GM21367 (cell line): ENCODE data around the gene CREB1.

ENCODE experiments used
- ATAC-seq: cut with Tn5 transposase; IDR thresholded peaks from one replicate; pipeline ENCODE4 v1.9.1; 2021; ENCODE audit not compliant: unreplicated experiment

Gene CREB1

DNA sequence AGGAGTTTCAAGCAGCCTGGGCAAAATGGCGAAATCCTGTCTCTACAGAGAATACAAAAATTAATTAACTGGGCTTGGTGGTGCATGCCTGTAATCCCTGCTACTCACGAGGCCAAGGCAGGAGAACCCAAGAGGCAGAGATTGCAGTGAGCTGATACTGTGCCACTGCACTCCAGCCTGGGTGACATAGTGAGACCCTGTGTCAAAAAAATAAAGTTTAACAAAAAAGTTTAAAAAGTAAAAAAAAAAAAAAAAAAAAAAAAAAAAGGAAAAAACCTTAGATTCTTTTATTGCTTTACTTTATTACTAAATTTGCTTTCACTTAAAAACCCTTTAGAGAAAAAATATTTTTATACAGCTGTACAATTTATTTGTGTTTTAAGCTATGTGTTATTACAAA is 10.7 kb downstream of the CREB1 start:
- no peak for ATAC-seq

DNA sequence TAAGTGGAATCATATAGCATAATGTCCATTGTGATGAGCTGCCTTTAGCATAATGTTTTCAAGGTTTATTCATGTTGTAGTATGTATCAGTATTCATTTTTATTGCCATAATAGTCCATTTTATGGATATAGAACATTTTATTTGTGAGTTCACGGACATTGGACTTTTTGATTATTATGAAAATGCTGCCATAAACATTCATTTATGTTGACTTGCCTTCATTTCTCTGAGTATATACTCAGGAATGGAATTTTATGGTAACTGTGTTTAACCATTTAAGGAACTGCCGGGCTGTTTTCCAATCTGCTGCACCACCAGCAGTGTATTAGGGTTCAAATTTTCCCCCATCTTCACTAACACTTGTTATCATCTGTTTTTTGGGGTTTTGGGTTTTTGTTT is 12.2 kb downstream of the CREB1 start:
- ATAC-seq, result no peak

DNA sequence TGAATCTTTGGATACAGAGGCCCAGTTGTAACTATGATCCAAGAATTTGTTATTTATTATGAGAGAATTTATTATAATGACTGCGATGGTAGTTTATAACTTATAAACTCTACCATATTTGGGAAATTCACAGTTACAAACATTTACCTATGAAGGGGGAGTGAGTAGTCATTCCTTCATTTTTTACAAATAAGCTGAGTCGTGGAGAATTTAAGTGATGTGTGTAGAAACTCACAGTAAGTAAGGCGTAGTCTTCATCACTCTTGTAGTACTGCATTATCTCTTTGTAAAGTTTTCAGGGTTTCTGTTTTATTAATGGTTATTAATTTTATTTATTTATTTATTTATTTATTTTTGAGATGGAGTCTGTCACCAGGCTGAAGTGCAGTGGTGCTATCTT is 13.5 kb downstream of the CREB1 start:
- ATAC-seq, result no peak

DNA sequence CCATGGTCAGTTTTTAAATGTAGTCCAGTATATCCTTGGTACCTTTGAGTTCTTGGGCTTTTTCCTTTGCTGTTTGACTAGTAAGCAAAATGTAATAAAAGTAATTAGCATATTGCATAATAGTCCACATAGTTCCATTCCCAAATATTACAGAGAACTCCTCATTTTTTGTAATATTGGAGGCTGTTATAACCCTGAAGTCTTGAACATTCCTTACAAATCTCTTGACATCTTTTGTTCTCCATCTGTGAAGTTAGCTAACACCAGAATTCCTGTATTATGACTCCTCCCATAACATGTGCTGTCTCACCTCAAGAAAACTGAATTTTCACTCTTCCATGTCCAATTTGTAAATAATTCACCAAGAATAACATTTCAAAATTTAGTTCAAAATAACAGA is 17.1 kb downstream of the CREB1 start:
- no peak for ATAC-seq

DNA sequence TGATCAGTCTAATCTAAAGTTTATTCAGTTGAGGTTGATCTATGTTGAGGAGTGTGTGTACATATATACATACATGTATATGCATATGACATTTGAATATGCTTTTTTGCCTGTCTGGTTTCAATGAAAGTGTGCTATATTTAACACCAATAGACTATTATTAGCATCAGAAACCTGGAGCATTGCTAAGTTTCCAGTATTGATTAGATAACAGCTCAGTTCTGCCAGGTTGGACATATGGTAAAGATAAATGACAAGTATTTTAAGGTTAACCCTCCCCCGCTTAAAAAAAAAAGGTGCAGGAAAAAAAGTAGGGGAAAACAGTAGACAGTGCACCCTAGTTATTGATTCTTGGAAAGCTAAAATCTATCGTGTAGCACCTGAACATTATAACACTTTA is 19.4 kb downstream of the CREB1 start:
- no peak for ATAC-seq

DNA sequence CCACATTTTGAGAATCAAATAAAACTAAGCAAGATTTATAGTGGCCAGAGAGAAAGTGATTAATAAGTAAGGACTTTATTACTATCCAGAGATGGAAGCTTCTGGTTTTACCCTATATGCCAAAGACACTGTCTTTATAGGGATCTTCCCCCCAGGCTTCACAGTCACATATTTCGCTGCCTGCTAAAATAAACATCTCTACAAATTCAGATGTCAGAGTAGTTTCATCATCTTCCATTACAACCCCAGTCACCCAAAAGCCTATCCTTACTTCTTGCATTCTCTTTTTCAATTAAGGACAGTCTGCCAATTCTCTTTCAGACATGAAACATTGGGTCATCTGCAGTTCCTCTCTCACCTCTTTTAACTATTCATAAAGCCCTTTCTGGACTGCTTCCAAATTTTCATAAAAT is 28.3 kb downstream of the CREB1 start:
- no peak for ATAC-seq

DNA sequence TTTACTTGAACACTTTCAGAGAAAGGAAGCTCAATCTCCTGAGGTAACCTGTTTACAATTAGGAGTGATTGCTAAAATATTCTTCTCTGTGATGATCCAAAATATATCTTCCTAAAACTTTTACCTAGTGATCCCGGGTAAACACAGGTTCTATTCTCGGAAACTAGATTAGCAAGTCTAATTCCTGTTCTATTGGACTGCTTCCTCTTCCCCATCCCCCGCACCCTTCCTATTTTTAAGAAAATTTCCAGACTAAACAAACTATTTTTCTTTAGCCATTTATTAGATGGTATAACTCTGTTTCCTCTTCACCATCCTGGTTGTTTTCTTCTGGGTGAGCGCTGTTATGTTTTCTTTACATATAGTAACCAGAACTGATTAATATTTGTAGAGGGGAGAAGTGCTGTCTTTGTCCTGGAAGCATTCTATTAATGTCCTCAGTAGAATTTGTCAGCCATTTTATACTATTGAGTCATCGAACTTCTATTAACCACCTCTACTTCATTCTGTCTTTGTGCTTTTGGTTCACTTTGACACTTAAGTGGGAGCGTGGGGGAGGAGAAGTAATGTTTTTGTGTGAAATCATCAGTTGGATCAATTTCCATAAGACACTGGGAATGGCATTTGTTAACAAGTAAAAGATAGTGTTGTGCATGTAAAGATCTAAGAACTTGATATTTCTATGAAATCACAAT is 31.8 kb downstream of the CREB1 start:
- no peak for ATAC-seq

DNA sequence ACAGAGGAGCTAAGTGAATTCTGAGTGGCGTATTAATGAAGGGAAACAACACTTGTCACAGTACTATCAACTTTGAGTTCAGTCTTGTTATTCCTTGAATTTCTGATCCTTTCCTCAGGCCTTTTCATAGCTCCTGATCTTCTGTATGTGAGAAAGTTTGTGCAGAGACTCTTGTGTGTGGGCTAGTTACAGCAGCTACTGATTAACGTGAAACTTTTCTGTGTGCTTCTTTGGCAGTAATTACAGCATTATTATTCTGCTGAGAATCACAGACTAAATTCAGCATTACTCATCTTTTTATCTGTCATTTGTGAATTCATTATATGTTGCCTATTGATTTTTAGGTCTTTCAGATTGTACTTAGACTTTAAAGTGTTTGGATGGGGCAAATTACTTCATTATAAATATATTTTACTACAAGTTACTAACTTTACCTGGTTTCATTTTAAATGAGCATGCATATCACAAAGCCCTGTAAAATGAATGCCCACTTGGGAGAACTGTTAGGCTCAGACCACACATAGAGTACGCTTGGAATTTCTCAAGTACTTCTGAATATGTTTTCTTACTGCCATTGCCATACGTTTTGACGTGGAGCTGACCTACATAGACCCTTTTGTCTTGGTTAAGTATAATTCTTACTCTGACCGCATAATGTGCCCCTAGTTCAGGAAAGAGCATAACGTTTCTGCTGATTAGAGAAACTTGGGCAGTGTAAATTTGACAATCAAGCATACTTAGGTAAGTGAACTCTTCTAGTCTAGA is 36.2 kb downstream of the CREB1 start:
- no peak for ATAC-seq

DNA sequence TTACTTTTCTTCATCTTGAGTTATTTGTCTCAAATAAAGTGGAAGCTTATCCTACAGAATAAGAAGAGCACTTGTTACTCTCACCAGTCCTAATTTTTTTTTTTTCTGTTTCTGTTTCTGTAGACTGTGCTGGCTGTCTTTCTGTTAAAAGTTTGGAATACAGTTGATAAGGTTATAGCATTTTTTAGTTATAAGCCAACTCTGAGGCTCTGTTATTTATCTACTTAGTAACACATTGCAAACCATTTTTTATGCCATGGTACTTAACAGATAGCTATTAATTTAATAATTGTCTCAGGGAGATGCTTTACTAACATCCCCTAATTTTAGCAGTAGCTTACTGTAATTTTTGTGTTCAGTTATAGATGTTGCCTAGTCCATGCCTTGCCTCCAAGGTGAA is 37.9 kb downstream of the CREB1 start:
- no peak for ATAC-seq

DNA sequence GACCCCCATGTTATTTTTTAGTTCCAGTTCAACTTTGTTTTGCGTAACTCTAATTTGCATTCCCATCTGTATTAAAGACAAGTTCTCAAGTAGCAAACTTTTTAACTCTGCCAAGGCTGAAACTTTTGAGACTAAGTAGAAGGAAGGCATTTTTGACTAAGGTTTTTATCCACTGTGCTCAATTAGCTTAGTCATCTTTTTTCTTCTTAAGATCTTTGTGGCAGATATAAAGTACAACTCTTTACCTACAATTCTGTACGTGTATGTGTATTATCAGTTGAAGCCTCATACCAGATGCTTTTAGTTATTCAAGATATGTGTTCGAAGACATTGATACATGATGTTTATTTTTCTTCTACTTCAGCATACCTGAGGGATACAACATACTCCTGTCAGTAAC is 41.6 kb downstream of the CREB1 start:
- no peak for ATAC-seq

DNA sequence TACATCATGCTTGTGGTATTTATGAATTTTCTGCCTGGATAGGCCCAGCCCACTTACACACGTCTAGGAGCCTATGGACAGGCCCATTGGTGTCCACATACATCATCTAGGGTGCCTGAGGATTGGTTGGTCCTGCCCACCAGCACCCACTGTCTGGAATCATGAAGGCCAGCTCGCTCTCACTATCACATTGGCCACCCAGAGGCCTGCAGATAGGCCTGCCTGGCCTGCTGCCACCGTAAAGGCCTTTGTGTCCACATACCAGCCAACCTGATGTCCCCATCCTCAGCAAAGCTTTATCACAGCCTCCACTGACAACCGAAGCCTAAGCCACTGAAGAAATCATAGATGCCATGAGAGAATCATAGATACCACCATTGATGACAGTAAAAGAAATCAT is 55.2 kb downstream of the CREB1 start:
- no peak for ATAC-seq

DNA sequence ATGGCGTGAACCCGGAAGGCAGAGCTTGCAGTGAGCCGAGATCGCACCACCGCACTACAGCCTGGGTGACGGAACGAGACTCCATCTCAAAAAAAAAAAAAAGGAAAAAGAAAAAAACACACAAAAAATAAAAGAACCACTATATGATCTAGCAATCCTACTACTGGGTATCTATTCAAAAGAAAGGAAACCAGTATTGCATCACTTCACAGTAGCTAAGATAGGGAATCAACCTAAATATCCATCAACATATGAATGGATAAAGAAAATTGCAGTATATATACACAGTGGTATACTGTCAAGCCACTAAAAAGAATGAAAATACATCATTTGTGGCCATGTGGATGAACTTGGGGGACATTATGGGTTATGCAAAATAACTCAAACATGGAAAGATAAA is 57.5 kb downstream of the CREB1 start:
- no peak for ATAC-seq

DNA sequence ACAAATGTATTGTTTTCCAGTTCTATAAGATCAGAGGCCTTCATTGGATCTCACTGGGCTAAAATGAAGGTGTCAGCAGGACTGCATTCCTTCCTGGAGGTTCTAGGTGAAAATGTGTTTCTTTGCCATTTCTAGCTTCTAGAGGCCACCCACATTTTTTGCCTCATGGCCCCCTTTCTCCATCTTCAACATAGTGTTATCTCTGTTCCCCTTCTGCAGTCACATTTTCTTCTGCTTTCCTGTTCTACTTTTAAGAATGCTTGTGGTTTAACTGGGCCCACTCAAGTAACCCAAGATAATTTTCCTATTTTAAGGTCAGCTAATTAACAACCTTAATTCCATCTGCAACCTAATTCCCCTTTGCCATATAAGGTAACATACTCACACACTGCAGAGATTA is 59.4 kb downstream of the CREB1 start:
- no peak for ATAC-seq

DNA sequence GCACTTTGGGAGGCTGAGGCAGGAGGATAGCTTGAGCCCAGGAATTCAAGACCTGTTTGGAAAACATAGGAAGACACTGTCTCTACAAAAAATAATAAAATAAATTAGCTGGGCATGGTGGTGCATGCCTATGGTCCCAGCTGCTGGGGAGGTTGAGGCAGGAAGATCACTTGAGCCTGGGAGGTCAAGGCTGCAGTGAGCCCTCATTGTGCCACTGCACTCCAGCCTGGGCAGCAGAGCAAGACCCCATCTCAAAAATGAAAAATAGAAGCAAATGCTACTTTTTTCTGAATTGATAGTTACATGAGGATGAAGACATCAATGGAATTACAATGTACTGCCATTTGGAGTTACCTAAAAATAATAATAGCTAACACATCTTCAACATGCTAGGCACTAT is 63.5 kb downstream of the CREB1 start:
- ATAC-seq, result no peak

DNA sequence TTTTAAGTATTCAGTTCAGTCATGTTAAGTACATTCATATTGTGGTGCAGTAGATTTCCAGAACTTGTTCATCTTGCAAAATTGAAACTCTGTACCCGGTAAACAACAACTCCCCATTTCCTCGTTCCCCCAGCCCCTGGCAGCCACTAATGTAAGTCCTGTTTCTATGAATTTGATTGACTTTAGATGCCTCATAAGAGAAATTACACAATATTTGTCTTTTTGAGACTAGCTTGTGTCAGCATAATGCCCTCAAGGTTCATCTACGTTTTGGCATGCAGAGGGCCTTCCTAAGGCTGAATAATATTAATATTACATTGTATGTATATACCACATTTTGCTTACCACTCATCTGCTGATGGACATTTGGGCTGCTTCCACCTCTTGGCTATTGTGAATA is 64.5 kb downstream of the CREB1 start:
- ATAC-seq, result no peak

DNA sequence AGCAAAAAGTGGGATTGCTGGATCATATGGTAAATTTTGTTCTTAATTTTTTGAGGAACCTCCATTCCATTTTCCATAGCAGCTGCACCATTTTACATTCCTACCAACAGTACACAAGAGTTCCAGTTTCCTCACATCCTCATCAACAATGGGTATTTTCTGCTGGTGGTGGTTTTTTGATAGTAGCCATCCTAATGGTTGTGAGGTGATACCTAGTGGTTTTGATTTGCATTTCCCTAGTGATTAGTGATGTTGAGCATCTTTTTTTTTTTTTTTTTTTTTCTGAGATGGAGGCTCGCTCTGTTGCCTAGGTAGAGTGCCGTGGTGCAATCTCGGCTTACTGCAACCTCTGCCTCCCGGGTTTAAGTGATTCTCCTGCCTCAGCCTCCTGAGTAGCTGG is 65.0 kb downstream of the CREB1 start:
- no peak for ATAC-seq

DNA sequence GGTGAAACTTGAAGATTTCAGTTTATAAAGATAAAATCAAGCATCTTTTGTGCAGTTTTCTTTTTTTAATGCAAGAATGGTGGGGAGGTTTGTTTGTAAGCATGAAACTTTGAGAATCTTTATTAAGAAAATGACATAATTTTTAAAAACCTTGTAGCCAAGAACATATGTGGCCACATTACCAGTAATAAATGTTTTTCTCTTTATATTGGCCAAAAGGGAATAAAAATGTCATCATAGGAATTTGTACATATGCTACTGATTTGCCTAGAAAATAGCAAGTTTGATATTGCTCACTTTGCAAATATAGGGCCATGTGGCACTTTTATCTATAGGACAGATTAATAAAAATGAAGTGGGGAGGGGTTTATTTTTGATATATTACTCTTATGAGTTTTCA is 69.9 kb downstream of the CREB1 start:
- no peak for ATAC-seq

DNA sequence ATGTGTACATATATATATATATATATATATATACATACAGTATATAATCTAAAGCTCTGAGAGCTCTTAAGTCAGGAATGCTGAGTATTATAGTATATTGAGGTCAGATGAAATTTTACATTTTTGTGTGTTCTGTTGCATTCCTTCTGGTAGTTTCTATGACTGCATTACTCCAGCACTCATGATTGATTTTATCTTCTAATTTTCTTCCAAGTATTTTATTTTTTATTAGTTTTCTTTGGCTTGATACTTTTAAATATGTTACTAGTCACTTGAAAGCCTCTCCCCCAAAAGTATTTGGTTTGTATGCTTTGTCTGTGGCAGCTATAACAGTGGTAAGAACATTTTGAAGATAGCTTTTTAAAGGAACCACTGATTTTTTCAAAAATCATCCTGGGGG is 70.5 kb downstream of the CREB1 start:
- no peak for ATAC-seq

DNA sequence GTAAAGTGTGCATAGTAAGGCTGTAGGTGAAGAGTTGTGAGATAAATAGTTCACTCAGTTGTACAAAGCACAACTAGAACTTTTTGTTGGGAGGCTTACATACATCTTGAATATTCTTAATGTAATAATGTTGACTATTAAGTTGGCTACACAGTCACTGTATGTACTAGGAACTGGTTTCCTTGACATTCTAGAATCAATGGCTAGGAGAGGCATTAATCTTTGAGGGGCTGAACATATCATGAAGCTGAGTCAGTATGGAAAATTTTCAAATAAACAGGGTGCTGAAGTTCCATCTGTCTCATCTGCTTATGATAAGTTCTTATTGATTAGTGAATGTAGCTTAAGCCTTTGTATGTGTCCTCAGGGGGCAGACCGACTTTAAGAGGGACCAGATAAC is 72.0 kb downstream of the CREB1 start:
- ATAC-seq, result no peak

DNA sequence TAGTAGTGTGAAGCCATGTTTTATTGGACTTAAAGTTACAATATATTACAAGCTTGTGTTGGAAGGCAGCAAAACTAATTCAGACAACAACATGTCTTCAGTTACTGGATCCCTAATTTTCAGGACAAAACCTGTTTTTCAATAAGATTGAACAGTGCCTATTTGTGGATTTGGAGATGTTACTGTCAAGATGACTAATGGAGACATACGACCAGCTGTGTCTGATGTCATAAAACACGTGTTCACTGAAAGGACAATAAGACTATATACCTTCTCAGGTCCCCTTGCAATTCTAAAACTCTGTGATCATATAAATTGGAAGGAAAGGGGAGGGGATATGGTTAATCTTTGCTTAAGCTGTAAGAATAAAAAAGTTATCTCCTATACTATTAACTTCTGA is 73.7 kb downstream of the CREB1 start:
- no peak for ATAC-seq

DNA sequence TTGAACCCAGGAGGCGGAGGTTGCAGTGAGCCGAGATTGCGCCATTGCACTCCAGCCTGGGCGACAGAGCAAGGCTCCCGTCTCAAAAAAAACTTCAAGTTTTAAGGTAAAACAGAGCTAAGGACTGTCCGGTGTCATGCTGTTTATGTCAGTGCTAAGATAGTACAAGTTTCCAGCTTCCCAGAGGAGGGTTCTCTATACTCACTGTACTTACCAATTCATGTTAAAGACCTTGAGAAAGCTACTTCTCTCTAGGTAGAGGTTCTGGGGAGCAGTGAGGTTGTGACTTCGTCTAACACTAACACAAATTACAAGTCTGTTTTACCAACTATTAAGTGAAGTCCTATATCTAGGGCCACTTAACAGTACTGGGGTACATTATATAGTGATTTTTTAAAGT is 76.6 kb downstream of the CREB1 start:
- no peak for ATAC-seq

DNA sequence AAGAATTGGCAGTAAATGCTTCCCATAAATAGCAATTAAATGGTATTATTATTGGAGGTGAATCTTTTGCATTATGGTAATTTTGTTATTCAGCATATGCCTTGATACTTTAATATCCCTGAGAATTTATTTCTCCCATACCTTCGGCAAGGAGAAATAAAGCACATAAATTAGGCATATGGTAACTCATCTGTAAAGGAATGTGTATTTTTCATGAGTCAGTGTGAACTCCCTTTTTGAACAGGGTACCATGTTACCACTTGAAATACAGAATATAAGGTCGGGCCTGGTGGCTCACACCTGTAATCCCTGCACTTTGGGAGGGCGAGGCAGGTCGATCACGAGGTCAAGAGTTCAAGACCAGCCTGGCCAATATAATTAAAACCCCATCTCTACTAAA is 77.1 kb downstream of the CREB1 start:
- no peak for ATAC-seq

DNA sequence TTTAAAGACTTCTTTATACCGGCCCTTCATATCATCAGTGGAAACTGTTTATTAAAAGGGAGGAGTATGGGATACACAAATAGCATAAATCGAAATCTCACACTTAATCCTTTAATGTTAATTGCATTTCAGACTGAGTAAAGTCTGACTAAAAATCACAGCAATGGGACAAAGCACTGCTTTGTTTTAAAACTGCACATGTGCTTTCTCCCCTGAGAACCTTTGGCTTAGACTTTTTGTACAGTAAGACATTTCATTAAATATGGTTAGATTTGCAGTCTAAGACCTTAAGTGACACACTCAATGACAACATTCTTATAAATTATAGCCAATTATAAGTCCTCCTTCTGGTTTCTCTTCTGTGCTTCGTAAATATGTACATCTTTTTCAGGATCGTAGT is 83.0 kb downstream of the CREB1 start:
- no peak for ATAC-seq
